ENCODE results near the gene LRRC8B.
"Not testable (repeated sequence)": the region's sequence is repeated elsewhere in the genome, so short reads cannot be mapped to it uniquely, and the experiment has no call there.

The LRRC8B gene

GRCh38 chr1:89525169-89525855 lies 683 bp downstream of the LRRC8B start:
- DNase-seq (ENCODE audit: low spot score) = peak; percentile 10

- DNase-seq (ENCODE audit: low spot score) = no peak
These were observed 2.6 kb downstream of the LRRC8B start for GRCh38 chr1:89527256-89527655.

GRCh38 chr1:89527750-89528381 lies 3.2 kb downstream of the LRRC8B start:
- no peak for DNase-seq (ENCODE audit: low spot score)

GRCh38 chr1:89528382-89528780 lies 3.8 kb downstream of the LRRC8B start:
- DNase-seq (ENCODE audit: low spot score) = no peak

- no peak for DNase-seq (ENCODE audit: low spot score)
These were observed 4.6 kb downstream of the LRRC8B start for GRCh38 chr1:89529196-89529595.

GRCh38 chr1:89530444-89531089 lies 5.9 kb downstream of the LRRC8B start:
- DNase-seq (ENCODE audit: low spot score) = no peak

GRCh38 chr1:89531480-89532139 lies 7.0 kb downstream of the LRRC8B start:
- no peak for DNase-seq (ENCODE audit: low spot score)

- DNase-seq (ENCODE audit: low spot score) = no peak
These were observed 7.6 kb downstream of the LRRC8B start for GRCh38 chr1:89532228-89532627.

GRCh38 chr1:89532866-89533265 lies 8.2 kb downstream of the LRRC8B start:
- no peak for DNase-seq (ENCODE audit: low spot score)

- DNase-seq (ENCODE audit: low spot score) = no peak
These were observed 10.9 kb downstream of the LRRC8B start for GRCh38 chr1:89535537-89535936.

GRCh38 chr1:89536555-89537341 lies 12.1 kb downstream of the LRRC8B start:
- DNase-seq (ENCODE audit: low spot score) = no peak

- DNase-seq (ENCODE audit: low spot score) = no peak
These were observed 13.7 kb downstream of the LRRC8B start for GRCh38 chr1:89538361-89538760.

GRCh38 chr1:89539128-89539527 lies 14.5 kb downstream of the LRRC8B start:
- DNase-seq (ENCODE audit: low spot score) = no peak

- no peak for DNase-seq (ENCODE audit: low spot score)
These were observed 15.9 kb downstream of the LRRC8B start for GRCh38 chr1:89540406-89540970.

GRCh38 chr1:89542345-89542744 lies 17.7 kb downstream of the LRRC8B start:
- DNase-seq (ENCODE audit: low spot score) = no peak

- DNase-seq (ENCODE audit: low spot score) = not testable (repeated sequence)
These were observed 19.0 kb downstream of the LRRC8B start for GRCh38 chr1:89543632-89544031.

- DNase-seq (ENCODE audit: low spot score) = no peak
These were observed 20.8 kb downstream of the LRRC8B start for GRCh38 chr1:89545264-89546038.

- no peak for DNase-seq (ENCODE audit: low spot score)
These were observed 21.7 kb downstream of the LRRC8B start for GRCh38 chr1:89546082-89546889.

GRCh38 chr1:89546934-89547562 lies 22.4 kb downstream of the LRRC8B start:
- DNase-seq (ENCODE audit: low spot score) = no peak
